ENCODE measurements around the gene CCS.

GRCh38 chr11:66561975-66562248 is 31.1 kb upstream of the CCS start:
- TF ChIP-seq CTCF (conservative IDR thresholded peaks at IDR 0.05 in 1 of 2, IDR thresholded peaks at IDR 0.05 in 1 of 2; ENCODE audit: low read depth in 1 of 2, low read length in 2 of 2) (no peak), EZH2 (IDR thresholded peaks at IDR 0.05; ENCODE audit: low read length, missing control alignments) (no peak)
